Measurements from ENCODE around the gene ITGA3. TPM values are rescaled to one million over a fixed set of nuclear protein-coding genes. Genes with fewer than 3 reads are reported as not detected.
A peak's percentile ranks its signal among the peaks of the same experiment; 100 is the strongest.
"Not testable (repeated sequence)": the region's sequence is repeated elsewhere in the genome, so short reads cannot be mapped to it uniquely, and the experiment has no call there.

Gene ITGA3
- polyA plus RNA-seq, 4 donors, result 48.3 to 109 (median 88.1) TPM

GRCh38 chr17:50051082-50051576 is 4.8 kb upstream of the ITGA3 start:
- no peak for DNase-seq (ENCODE audit: low read depth in 4 of 4, low spot score in 3 of 4)

GRCh38 chr17:50051606-50052005 is 4.3 kb upstream of the ITGA3 start:
- DNase-seq (ENCODE audit: low read depth in 4 of 4, low spot score in 3 of 4), result no peak

GRCh38 chr17:50052241-50052796 is 3.6 kb upstream of the ITGA3 start:
- DNase-seq (ENCODE audit: low read depth in 4 of 4, low spot score in 3 of 4), result no peak

- peak in 1 of 4 donors; percentile 75 for DNase-seq (ENCODE audit: low read depth in 4 of 4, low spot score in 3 of 4)
Measured at GRCh38 chr17:50052822-50053653, 2.9 kb upstream of the ITGA3 start.

GRCh38 chr17:50053654-50053960 is 2.3 kb upstream of the ITGA3 start:
- DNase-seq (ENCODE audit: low read depth in 4 of 4, low spot score in 3 of 4), result no peak

- DNase-seq (ENCODE audit: low read depth in 4 of 4, low spot score in 3 of 4), result no peak
Measured at GRCh38 chr17:50055055-50055425, 870 bp upstream of the ITGA3 start.

GRCh38 chr17:50056217-50056960 is 479 bp downstream of the ITGA3 start:
- DNase-seq (ENCODE audit: low read depth in 4 of 4, low spot score in 3 of 4), result no peak

GRCh38 chr17:50056961-50057330 is 1.0 kb downstream of the ITGA3 start:
- no peak for DNase-seq (ENCODE audit: low read depth in 4 of 4, low spot score in 3 of 4)

GRCh38 chr17:50057521-50057991 is 1.6 kb downstream of the ITGA3 start:
- no peak for DNase-seq (ENCODE audit: low read depth in 4 of 4, low spot score in 3 of 4)

- DNase-seq (ENCODE audit: low read depth in 4 of 4, low spot score in 3 of 4), result no peak
Measured at GRCh38 chr17:50058296-50058953, 2.5 kb downstream of the ITGA3 start.

GRCh38 chr17:50059256-50059655 is 3.3 kb downstream of the ITGA3 start:
- no peak for DNase-seq (ENCODE audit: low read depth in 4 of 4, low spot score in 3 of 4)

GRCh38 chr17:50059759-50060273 is 3.9 kb downstream of the ITGA3 start:
- DNase-seq (ENCODE audit: low read depth in 4 of 4, low spot score in 3 of 4), result no peak

- no peak for DNase-seq (ENCODE audit: low read depth in 4 of 4, low spot score in 3 of 4)
Measured at GRCh38 chr17:50060951-50061712, 5.2 kb downstream of the ITGA3 start.

- DNase-seq (ENCODE audit: low read depth in 4 of 4, low spot score in 3 of 4), result not testable (repeated sequence)
Measured at GRCh38 chr17:50061713-50062045, 5.8 kb downstream of the ITGA3 start.

GRCh38 chr17:50062293-50063243 is 6.7 kb downstream of the ITGA3 start:
- DNase-seq (ENCODE audit: low read depth in 4 of 4, low spot score in 3 of 4), result no peak

GRCh38 chr17:50063561-50064252 is 7.8 kb downstream of the ITGA3 start:
- DNase-seq (ENCODE audit: low read depth in 4 of 4, low spot score in 3 of 4), result no peak

- DNase-seq (ENCODE audit: low read depth in 4 of 4, low spot score in 3 of 4), result no peak
Measured at GRCh38 chr17:50064253-50065001, 8.5 kb downstream of the ITGA3 start.

- DNase-seq (ENCODE audit: low read depth in 4 of 4, low spot score in 3 of 4), result no peak
Measured at GRCh38 chr17:50065056-50065455, 9.1 kb downstream of the ITGA3 start.
